NCI-H446 treated with DMSO at 0.1 percent for 48 hours (cell line): ENCODE data around the gene CAMK2A.

Source experiments
- DNase-seq: peaks from one replicate; lab custom pipeline; 2025; lab: John Stamatoyannopoulos, UW

CAMK2A gene

GRCh38 chr5:150209099-150209635 is 80.4 kb downstream of the CAMK2A start:
- no peak for DNase-seq

DNA sequence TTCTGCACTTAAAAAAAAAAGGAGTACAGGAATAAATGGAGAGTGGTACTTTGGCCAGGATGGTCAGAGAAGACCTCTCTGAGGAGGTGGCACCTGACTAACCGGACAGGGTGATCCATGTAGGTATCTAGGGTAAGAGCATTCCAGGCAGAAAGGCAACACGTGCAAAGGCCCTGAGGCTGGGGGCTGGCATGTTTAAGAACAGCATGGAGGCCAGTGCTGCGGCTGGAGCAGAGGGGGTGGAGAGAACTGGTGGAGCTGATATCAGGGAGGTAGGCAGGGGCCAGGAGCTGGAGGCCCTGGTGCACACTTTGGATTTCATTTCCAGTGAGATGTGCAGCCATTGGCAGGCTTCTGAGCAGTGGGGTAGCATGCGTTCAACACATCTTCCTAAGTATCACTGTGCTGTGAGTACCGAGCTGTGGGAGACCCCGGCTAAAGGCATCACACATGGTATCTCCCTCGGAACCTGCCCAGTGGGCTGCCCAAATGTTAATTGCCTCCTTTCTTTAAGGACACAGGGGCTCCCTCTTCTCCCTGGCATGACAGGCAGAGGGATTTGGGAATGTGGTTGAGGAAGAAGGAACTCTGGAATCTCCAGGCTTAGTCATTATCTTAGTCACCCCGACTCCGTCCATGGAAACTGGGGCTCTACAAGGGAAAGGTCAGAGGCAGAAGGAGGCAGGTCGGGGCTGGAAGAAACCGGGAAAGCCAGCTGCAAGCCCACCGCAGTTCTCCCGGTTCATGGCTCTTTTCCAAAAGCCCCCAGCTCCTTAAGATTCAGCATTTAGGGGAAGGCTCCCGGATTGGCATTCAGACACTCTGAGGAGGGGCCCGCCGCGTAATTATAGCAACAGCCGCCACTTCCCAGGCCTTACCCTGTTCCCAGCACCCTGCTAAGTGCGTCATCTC is 81.1 kb downstream of the CAMK2A start:
- DNase-seq, result no peak

GRCh38 chr5:150206779-150207115 is 82.8 kb downstream of the CAMK2A start:
- no peak for DNase-seq

GRCh38 chr5:150206098-150206778 is 83.3 kb downstream of the CAMK2A start:
- DNase-seq, result no peak

DNA sequence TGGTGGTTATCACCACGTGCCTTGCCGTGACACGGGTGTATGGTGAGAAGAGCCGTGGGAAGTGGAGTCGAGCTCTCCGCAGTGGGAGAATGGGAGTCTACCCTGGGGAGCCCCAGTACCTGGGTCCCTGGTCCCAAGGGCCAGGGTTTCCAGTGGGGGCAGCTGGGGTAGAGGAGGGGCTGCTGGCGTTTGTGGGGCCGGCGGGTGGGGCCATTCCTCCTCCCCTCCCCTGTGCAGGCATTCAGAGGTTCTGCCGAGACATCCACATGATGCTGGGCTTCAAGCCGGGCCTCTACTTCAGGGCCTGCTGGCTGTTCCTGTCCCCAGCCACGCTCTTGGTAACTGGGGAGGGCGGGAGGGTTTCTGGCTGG is 85.0 kb downstream of the CAMK2A start:
- no peak for DNase-seq

- DNase-seq, result no peak
These were observed 85.6 kb downstream of the CAMK2A start for GRCh38 chr5:150203832-150204589.

DNA sequence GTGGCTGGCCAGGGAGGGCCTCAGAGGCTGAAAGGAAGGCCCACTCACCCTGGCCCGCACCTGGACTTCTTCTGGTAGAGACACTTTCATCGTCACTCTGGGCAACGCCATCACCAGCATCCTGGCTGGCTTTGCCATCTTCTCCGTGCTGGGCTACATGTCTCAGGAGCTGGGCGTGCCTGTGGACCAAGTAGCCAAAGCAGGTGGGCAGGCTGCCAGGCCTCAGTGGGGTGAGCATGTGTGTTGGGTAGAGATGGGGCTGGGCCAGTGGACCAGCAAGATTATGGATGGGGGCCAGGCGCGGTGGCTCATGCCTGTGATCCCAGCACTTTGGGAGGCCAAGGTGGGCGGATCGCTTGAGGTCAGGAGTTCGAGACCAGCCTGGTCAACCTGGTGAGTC is 87.1 kb downstream of the CAMK2A start:
- no peak for DNase-seq

GRCh38 chr5:150197476-150197875 is 92.1 kb downstream of the CAMK2A start:
- no peak for DNase-seq

DNA sequence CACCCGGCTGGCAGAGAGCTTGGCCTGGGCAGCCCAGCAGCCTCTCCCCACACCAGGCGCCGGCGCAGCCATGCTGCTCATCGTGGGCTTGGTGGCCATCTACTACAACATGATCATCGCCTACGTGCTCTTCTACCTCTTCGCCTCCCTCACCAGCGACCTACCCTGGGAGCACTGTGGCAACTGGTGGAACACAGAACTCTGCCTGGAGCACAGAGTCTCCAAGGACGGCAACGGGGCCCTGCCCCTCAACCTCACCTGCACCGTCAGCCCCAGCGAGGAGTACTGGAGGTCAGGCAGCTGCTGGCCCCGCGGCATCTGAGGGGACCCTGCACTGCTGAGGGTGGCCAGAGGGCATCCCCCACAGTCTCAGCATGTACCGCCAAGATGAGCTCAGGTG is 92.6 kb downstream of the CAMK2A start:
- DNase-seq, result no peak

GRCh38 chr5:150196514-150196913 is 93.1 kb downstream of the CAMK2A start:
- no peak for DNase-seq

DNA sequence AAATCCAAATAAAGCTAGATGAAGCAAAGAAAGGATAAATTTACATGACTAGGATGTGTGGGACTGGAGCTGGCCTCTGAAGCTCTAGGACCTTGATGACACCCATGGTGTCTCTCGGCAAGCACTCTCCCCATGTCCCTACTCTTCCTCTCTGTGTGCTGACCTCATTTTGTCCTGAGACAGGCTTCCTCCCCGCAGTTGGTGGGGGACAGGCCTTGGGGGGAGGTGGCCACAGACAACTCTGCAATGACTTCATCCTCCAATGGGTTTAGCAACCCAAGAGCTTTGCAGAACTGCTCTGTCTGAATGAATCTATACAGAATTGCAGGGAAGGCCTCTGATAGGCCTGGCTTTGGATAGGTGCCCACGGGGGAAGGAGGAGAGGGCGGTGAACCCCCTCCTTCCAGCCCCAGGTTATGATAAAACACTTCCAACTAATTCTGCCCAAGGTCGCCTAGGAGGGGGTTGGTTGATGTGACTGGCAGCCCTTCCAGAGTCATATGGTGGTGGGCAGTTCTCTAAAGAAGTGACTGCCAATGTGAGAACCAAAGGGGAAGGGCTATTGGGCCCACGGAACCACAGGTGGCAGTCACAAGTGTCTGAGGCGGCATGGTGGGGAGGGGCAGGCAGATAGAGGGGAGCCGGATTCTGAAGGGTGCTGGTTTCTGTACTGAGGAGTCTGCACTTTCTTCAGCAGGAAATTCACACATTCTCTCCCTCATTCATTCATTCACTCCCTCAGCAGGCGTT is 93.7 kb downstream of the CAMK2A start:
- no peak for DNase-seq

DNA sequence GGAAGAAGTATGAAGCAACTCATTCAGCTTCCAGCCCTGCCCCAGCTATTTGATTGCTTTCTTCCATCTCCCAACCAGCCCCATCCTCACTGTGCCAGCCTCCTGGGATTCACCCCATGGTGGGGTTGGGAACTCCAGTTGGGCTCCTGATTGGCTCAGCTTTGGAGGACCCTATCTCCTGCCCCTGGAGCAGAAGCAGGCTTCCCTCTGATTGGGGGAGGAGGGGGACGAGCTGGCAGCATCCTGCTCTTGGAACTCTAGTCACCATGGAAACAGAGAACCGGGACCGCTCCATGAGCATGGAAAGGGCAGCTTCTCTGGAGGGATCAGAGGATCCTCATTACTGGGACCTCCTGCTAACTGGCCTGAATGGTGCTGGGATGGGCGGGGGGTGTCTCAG is 97.1 kb downstream of the CAMK2A start:
- no peak for DNase-seq

GRCh38 chr5:150190987-150191386 is 98.6 kb downstream of the CAMK2A start:
- DNase-seq, result no peak

DNA sequence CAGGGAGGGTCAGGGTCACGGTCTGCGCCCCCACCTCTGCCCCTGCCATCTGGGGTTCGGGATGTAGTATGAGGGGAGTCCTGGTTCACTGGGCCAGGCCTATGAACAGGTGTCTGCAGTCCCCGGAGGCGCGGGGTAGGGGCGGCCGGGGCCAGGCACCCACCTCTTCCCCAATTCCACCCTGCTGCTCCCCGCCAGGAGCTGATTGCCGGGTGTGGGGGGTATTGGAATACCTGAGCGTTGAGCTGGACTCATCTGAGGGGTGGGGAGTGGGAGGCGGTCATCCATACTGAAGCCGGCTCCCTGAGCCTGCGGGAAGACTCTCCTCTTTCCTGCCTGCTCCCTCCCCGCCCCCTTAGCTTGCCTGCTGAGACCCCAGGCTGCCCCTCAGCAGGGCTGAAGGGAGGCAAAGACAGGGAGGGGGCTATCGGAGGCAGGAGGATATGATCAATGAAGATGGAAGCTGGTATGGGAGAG is 99.0 kb downstream of the CAMK2A start:
- DNase-seq, result no peak

- no peak for DNase-seq
These were observed 99.7 kb downstream of the CAMK2A start, which contains the start of gene SLC6A7 for GRCh38 chr5:150189728-150190502. TSS of gene SLC6A7 (plus strand) at chr5:150190062. CDS start at chr5:150190328, 266 bp downstream.

- no peak for DNase-seq
These were observed 100.2 kb downstream of the CAMK2A start for GRCh38 chr5:150189326-150189725.

DNA sequence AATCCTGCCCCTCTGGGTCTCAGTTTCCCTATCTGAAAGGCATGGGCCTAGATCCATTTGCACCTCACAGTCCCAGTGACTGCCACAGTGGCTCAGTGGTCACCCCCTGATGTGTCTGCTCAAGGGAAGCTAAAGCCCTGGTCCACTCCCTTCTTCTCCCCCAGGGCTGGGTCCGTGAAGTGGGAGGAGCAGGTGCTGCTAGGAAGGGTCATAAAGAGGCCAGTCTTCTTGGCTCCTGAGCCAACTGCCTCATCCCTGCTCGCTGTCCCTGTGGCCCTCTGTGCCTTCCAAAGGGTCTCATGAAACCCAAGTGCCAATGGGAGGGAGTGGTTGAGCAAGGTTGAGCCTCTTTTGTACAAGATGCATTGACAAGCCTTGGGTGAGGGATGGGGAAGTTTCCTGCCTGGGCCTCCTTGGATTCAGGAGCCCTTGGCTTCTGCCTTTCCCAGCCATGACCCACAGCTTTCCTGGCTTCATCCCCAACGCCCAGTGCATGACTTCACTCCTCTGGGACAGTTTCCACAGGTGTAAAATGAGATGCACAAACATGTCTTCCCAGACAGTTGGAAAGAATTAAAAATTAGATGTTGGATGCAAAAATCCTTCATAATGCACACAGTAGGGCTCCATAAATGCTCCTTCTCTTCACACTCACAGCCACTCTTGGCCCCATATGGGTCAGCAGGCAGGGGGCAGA is 101.3 kb downstream of the CAMK2A start:
- DNase-seq, result no peak

DNA sequence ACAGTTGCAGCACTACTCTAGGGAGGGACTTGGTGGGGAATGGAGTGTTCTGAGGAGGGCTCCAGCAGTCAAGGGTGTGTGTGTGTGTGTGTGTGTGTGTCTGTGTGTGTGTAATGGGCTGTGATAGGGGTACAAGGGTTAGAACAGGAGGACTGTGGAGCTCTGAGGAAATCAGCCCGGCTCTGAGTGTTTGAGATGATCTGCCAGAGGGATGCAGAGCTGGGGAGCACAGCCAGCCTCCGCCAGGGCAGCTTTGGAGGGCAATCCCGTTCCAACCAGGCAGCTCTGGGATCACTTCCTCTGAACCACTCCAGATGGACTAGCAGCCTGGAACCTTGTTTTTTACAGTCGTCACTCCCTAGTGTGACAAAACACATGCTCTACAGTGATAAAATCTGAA is 102.7 kb downstream of the CAMK2A start:
- no peak for DNase-seq

- DNase-seq, result no peak
These were observed 103.4 kb downstream of the CAMK2A start for GRCh38 chr5:150186137-150186536.
